Loucy (cell line): ENCODE results near the gene DKKL1.
A peak's percentile ranks its signal among the peaks of the same experiment; 100 is the strongest.

Experiments
- H2AFZ ChIP-seq: fragments of 200-600 bp; sonication (generic); 2 replicates; pipeline ENCODE4 v1.6.0; 2016; ENCODE audit warnings: antibody characterized with exemption, mild to moderate bottlenecking, low read length, moderate library complexity
- H3F3A ChIP-seq: fragments of 200-600 bp; 2 replicates; pipeline ENCODE4 v1.6.0; 2016; ENCODE audit warnings: antibody characterized with exemption, low read depth, mild to moderate bottlenecking
- H3K27me3 ChIP-seq: fragments of 200-600 bp; sonication (generic); 2 replicates; pipeline ENCODE4 v1.6.1; 2014; ENCODE audit warnings: low read length, mild to moderate bottlenecking; ENCODE audit not compliant: insufficient read depth, poor library complexity, severe bottlenecking
- H3K36me3 ChIP-seq: fragments of 200-600 bp; sonication (generic); 2 replicates; pipeline ENCODE4 v1.6.1; 2016; ENCODE audit warnings: low read length; ENCODE audit not compliant: insufficient read depth
- H3K4me1 ChIP-seq: fragments of 200-600 bp; sonication (generic); 2 replicates; pipeline ENCODE4 v1.5.1; 2014; ENCODE audit warnings: low read length, mild to moderate bottlenecking; ENCODE audit not compliant: insufficient read depth, poor library complexity, severe bottlenecking
- H3K4me2 ChIP-seq: fragments of 200-600 bp; sonication (generic); 2 replicates; pipeline ENCODE4 v1.6.0; 2014; ENCODE audit warnings: antibody characterized with exemption, low read length, low read depth, mild to moderate bottlenecking; ENCODE audit not compliant: poor library complexity, severe bottlenecking
- H3K4me3 ChIP-seq: fragments of 200-600 bp; sonication (generic); 2 replicates; pipeline ENCODE4 v1.5.1; 2014; ENCODE audit warnings: low read length, mild to moderate bottlenecking, mixed read lengths; ENCODE audit not compliant: poor library complexity, severe bottlenecking
- H3K79me2 ChIP-seq: fragments of 200-600 bp; sonication (generic); 2 replicates; pipeline ENCODE4 v1.6.1; 2014; ENCODE audit warnings: low read length; ENCODE audit not compliant: insufficient read depth
- H3K9ac ChIP-seq: fragments of 200-600 bp; sonication (generic); 2 replicates; pipeline ENCODE4 v1.6.0; 2014; ENCODE audit warnings: mild to moderate bottlenecking, low read depth, low read length, moderate library complexity; ENCODE audit not compliant: poor library complexity, severe bottlenecking
- H3K9me2 ChIP-seq: fragments of 200-600 bp; sonication (generic); replicated peaks from 2 replicates; pipeline ENCODE4 v1.6.1; 2016; ENCODE audit warnings: low read depth, low read length, mixed read lengths
- H3K9me3 ChIP-seq: fragments of 200-600 bp; sonication (generic); 2 replicates; pipeline ENCODE4 v1.6.1; 2014; ENCODE audit warnings: mild to moderate bottlenecking, antibody characterized with exemption, low read length, low read depth; ENCODE audit not compliant: insufficient read depth
- H4K20me1 ChIP-seq: fragments of 200-600 bp; sonication (generic); 2 replicates; pipeline ENCODE4 v1.6.0; 2014; ENCODE audit warnings: antibody characterized with exemption, low read length, mild to moderate bottlenecking; ENCODE audit not compliant: insufficient read depth, poor library complexity, severe bottlenecking
- CTCF ChIP-seq: fragments of 200-600 bp; sonication (generic); conservative IDR thresholded peaks from 2 replicates; pipeline ENCODE4 v1.5.1; 2014; ENCODE audit warnings: mild to moderate bottlenecking, antibody characterized with exemption, low read length
- EZH2phosphoT487 ChIP-seq: fragments of 200-600 bp; IDR thresholded peaks from 2 replicates; pipeline ENCODE4 v1.6.1; 2018; ENCODE audit warnings: antibody characterized with exemption, mild to moderate bottlenecking, moderate library complexity, borderline replicate concordance

The DKKL1 gene

GRCh38 chr19:49398931-49399330 is 35.3 kb downstream of the DKKL1 start:
- Histone ChIP-seq H3K9me3 (no peaks in the 10 kb centered on the region), H3K79me2 (no peaks in the 10 kb centered on the region), H3K4me3 (no peak overlapping the region), H3K4me2 (peak overlapping the region; percentile 27), H3F3A (no peaks in the 10 kb centered on the region), H4K20me1 (no peaks in the 10 kb centered on the region), H2AFZ (peak overlapping the region; percentile 28; the same call in 1 of the 2 replicates), H3K9me2 (no peaks in the 10 kb centered on the region), H3K27me3 (no peaks in the 10 kb centered on the region), H3K36me3 (no peaks in the 10 kb centered on the region), H3K9ac (peak overlapping the region; percentile 55), H3K4me1 (peaks cover 41% of the 10 kb centered on the region)
- TF ChIP-seq CTCF (no peak), EZH2phosphoT487 (no peak)

- no peak overlapping the region for H3K4me3 ChIP-seq
- no peaks in the 10 kb centered on the region for H3K79me2 ChIP-seq
- H3K9me2 ChIP-seq, result no peaks in the 10 kb centered on the region
- no peaks in the 10 kb centered on the region for H3F3A ChIP-seq
- TF ChIP-seq CTCF (no peak), EZH2phosphoT487 (no peak)
- no peaks in the 10 kb centered on the region for H3K27me3 ChIP-seq
- H3K9me3 ChIP-seq, result no peaks in the 10 kb centered on the region
- H3K9ac ChIP-seq, result no peak overlapping the region
- H3K4me1 ChIP-seq, result peaks cover 51% of the 10 kb centered on the region
- no peak overlapping the region for H2AFZ ChIP-seq
- H3K36me3 ChIP-seq, result no peaks in the 10 kb centered on the region
- H4K20me1 ChIP-seq, result no peaks in the 10 kb centered on the region
- no peak overlapping the region for H3K4me2 ChIP-seq
Observed at GRCh38 chr19:49400029-49400428, 36.4 kb downstream of the DKKL1 start.

GRCh38 chr19:49403404-49404187 is 39.9 kb downstream of the DKKL1 start:
- Histone ChIP-seq H3K4me1 (peaks cover 47% of the 10 kb centered on the region), H3K79me2 (no peaks in the 10 kb centered on the region), H4K20me1 (no peaks in the 10 kb centered on the region), H3K9me3 (no peaks in the 10 kb centered on the region), H2AFZ (peak overlapping the region; percentile 49), H3K27me3 (no peaks in the 10 kb centered on the region), H3F3A (no peaks in the 10 kb centered on the region), H3K9me2 (no peaks in the 10 kb centered on the region), H3K9ac (peak overlapping the region; percentile 57), H3K4me3 (no peak overlapping the region), H3K4me2 (peak overlapping the region; percentile 17), H3K36me3 (no peaks in the 10 kb centered on the region)
- no peak for TF ChIP-seq CTCF
- TF ChIP-seq EZH2phosphoT487, result no peak
